ENCODE data around the gene WWC1.

WWC1 gene

DNA sequence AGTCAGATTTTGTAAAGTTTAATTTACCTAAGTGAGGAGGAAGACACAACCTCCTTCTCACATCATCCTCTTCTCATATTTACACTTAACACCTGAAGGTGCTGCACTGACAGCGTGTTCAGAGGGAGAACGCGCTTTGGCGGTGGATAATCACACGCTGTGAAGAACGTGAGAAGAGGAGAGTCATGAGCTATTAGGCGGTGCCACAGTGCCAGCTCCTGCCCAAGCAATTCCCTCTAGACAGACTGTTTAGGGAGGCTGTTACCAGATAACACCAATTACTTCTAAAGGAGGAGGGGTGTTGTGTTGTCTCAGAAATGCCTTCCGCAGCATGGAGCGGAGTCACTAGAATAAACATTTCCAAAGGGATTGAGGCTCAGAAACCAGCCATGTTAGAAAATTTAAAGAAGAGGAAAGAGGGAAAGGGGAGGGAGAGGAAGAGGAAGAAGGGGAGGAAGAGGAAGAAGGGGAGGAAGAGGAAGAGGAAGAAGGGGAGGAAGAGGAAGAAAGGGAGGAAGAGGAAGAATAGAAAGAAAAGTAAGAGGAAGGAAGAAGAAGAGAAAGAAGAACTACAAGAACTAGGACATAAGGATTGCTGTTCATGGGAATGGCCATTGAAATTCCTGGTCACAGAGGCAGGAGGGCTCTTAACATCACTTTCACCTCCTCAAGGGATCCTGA is 37.3 kb upstream of the WWC1 start:
- Histone ChIP-seq H3K4me3 (ENCODE audit: insufficient read depth in 1 of 2, low read depth in 1 of 2, low read length in 2 of 2) (no peak overlapping the region), H2BK5ac (ENCODE audit: low read depth, low read length, poor library complexity, severe bottlenecking) (no peak overlapping the region), H4K8ac (ENCODE audit: low read length) (no peak overlapping the region), H3K9ac (ENCODE audit: low read length) (no peak overlapping the region), H3K36me3 (ENCODE audit: control insufficient read depth in 1 of 2, insufficient read depth in 2 of 2, low read depth in 1 of 2, low read length in 2 of 2) (peaks cover 0 to 16% of the 10 kb centered on the region in 2 experiments), H2AFZ (ENCODE audit: low read depth, low read length) (no peak overlapping the region), H2BK120ac (ENCODE audit: low read depth, low read length) (no peak overlapping the region), H3K4me1 (ENCODE audit: control insufficient read depth, insufficient read depth, low read depth, low read length) (no peaks in the 10 kb centered on the region), H2BK15ac (ENCODE audit: low read depth, poor library complexity, severe bottlenecking) (no peak overlapping the region), H2AK5ac (ENCODE audit: low read length, severe bottlenecking) (no peak overlapping the region), H3K27ac (ENCODE audit: low read length, poor library complexity, severe bottlenecking) (no peak overlapping the region), H3K9me3 (ENCODE audit: control insufficient read depth, low read length) (no peaks in the 10 kb centered on the region), H3K14ac (ENCODE audit: low read length in 2 of 2) (no peak overlapping the region), H3K23ac (ENCODE audit: low read length in 2 of 2) (no peak overlapping the region), H3K4me2 (ENCODE audit: low read length, poor library complexity, severe bottlenecking) (no peak overlapping the region), H3K4ac (ENCODE audit: low read depth in 1 of 2, low read length in 2 of 2) (no peak overlapping the region), H3K27me3 (ENCODE audit: control insufficient read depth in 1 of 2, insufficient read depth in 1 of 2, low read length in 2 of 2) (peaks cover 0 to 22% of the 10 kb centered on the region in 2 experiments), H2BK12ac (ENCODE audit: low read length in 2 of 2) (no peak overlapping the region), H3K79me1 (replicated peaks; ENCODE audit: low read length, poor library complexity, severe bottlenecking) (peaks cover 8% of the 10 kb centered on the region), H3K18ac (ENCODE audit: low read depth in 1 of 2, low read length in 2 of 2) (no peak overlapping the region), H4K91ac (ENCODE audit: low read length) (no peak overlapping the region)
- DNase-seq = no peak
- WGBS = 85% methylated on average over 8 of the region's 9 CpGs

DNA sequence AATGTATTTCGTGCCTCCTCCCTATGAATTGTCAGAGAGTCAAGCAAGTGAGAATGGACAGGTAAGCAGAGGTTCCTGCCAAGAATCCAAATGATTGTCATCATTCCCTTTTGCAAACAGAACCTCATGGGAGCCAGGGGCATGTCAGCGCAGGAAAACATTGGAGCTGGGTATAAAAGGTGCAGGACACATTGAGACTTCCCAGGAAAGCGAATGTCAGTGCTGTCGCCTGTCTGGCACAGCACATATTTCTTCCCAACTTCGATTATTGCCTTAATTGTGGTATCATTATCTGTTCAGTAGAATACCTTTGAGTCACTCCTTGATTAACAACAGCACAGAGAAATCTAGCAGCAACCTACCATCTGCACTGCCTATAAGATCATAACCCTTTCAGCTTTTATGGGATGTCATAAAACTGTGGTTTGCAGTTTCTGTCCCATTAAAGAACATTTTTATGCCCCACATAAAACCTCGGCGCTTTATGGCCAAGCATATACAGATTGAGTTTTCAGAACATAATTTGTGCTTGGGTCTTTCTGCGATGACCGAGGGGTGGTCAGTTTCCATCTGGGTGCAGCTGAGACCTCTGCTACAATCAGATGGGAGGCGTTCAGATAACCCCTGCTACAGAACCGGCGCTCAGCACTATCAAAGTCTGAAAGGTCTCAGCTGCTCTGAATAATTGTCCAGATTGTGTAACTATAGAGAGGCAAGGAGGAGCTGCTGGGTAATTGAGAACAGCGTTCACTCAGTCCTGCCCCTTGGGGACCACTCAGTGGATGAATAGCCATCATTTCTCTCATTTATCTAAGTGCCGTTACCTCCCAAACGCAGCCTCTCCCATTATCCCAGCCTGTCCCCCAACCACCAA is 30.9 kb upstream of the WWC1 start:
- DNase-seq = no peak
- Histone ChIP-seq H4K91ac (ENCODE audit: low read length) (no peak overlapping the region), H3K27ac (ENCODE audit: low read length, poor library complexity, severe bottlenecking) (no peak overlapping the region), H3K27me3 (ENCODE audit: control insufficient read depth in 1 of 2, insufficient read depth in 1 of 2, low read length in 2 of 2) (peaks cover 0 to 2% of the 10 kb centered on the region in 2 experiments), H2BK120ac (ENCODE audit: low read depth, low read length) (no peak overlapping the region), H3K14ac (ENCODE audit: low read length in 2 of 2) (no peak overlapping the region), H3K9ac (ENCODE audit: low read length) (no peak overlapping the region), H3K9me3 (ENCODE audit: control insufficient read depth, low read length) (no peaks in the 10 kb centered on the region), H2AFZ (ENCODE audit: low read depth, low read length) (no peak overlapping the region), H3K79me1 (replicated peaks; ENCODE audit: low read length, poor library complexity, severe bottlenecking) (peaks cover 4% of the 10 kb centered on the region), H2BK12ac (ENCODE audit: low read length in 2 of 2) (no peak overlapping the region), H2BK5ac (ENCODE audit: low read depth, low read length, poor library complexity, severe bottlenecking) (no peak overlapping the region), H3K4me1 (ENCODE audit: control insufficient read depth, insufficient read depth, low read depth, low read length) (no peaks in the 10 kb centered on the region), H3K4me3 (ENCODE audit: insufficient read depth in 1 of 2, low read depth in 1 of 2, low read length in 2 of 2) (peak overlapping the region in 1 of 2 experiments; percentile 39), H3K4me2 (ENCODE audit: low read length, poor library complexity, severe bottlenecking) (no peak overlapping the region), H3K36me3 (ENCODE audit: control insufficient read depth in 1 of 2, insufficient read depth in 2 of 2, low read depth in 1 of 2, low read length in 2 of 2) (peaks cover 0 to 26% of the 10 kb centered on the region in 2 experiments), H2BK15ac (ENCODE audit: low read depth, poor library complexity, severe bottlenecking) (no peak overlapping the region), H4K8ac (ENCODE audit: low read length) (no peak overlapping the region), H3K18ac (ENCODE audit: low read depth in 1 of 2, low read length in 2 of 2) (no peak overlapping the region), H3K23ac (ENCODE audit: low read length in 2 of 2) (no peak overlapping the region), H3K4ac (ENCODE audit: low read depth in 1 of 2, low read length in 2 of 2) (no peak overlapping the region), H2AK5ac (ENCODE audit: low read length, severe bottlenecking) (no peak overlapping the region)
- 68% methylated on average over 15 of the region's 15 CpGs for WGBS

DNA sequence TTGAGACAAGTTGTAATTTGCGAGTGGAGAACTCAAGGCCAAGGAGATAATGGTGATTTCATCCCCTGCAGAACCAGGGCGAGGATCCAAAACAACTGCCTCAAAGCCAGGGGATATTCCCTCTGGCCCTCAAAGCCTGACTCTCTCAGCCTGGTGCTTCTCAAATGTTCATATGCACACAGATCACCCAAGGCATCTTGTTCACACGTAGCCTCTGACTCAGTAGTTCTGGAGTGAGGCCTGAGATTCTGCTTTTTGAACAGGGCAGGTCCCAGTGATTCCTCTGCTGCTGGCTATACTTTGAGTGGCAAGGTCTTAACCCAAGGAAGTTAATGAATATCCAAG is 30.2 kb upstream of the WWC1 start:
- H3K4me1 ChIP-seq (ENCODE audit: control insufficient read depth, insufficient read depth, low read depth, low read length) = no peaks in the 10 kb centered on the region
- H4K8ac ChIP-seq (ENCODE audit: low read length) = no peak overlapping the region
- H3K27me3 ChIP-seq (ENCODE audit: control insufficient read depth in 1 of 2, insufficient read depth in 1 of 2, low read length in 2 of 2) = peaks cover 0 to 2% of the 10 kb centered on the region in 2 experiments
- H3K14ac ChIP-seq (ENCODE audit: low read length in 2 of 2) = no peak overlapping the region
- no peaks in the 10 kb centered on the region for H3K9me3 ChIP-seq (ENCODE audit: control insufficient read depth, low read length)
- H4K91ac ChIP-seq (ENCODE audit: low read length) = no peak overlapping the region
- no peak overlapping the region for H2BK15ac ChIP-seq (ENCODE audit: low read depth, poor library complexity, severe bottlenecking)
- H3K4ac ChIP-seq (ENCODE audit: low read depth in 1 of 2, low read length in 2 of 2) = no peak overlapping the region
- no peak overlapping the region for H3K4me2 ChIP-seq (ENCODE audit: low read length, poor library complexity, severe bottlenecking)
- 66% methylated on average over 3 of the region's 3 CpGs for WGBS
- DNase-seq = no peak
- no peak overlapping the region for H2BK5ac ChIP-seq (ENCODE audit: low read depth, low read length, poor library complexity, severe bottlenecking)
- H2BK120ac ChIP-seq (ENCODE audit: low read depth, low read length) = no peak overlapping the region
- H3K27ac ChIP-seq (ENCODE audit: low read length, poor library complexity, severe bottlenecking) = no peak overlapping the region
- no peak overlapping the region for H2BK12ac ChIP-seq (ENCODE audit: low read length in 2 of 2)
- peaks cover 0 to 29% of the 10 kb centered on the region in 2 experiments for H3K36me3 ChIP-seq (ENCODE audit: control insufficient read depth in 1 of 2, insufficient read depth in 2 of 2, low read depth in 1 of 2, low read length in 2 of 2)
- H3K18ac ChIP-seq (ENCODE audit: low read depth in 1 of 2, low read length in 2 of 2) = no peak overlapping the region
- no peak overlapping the region for H2AK5ac ChIP-seq (ENCODE audit: low read length, severe bottlenecking)
- no peak overlapping the region for H3K23ac ChIP-seq (ENCODE audit: low read length in 2 of 2)
- H3K9ac ChIP-seq (ENCODE audit: low read length) = no peak overlapping the region
- no peak overlapping the region for H2AFZ ChIP-seq (ENCODE audit: low read depth, low read length)
- H3K4me3 ChIP-seq (ENCODE audit: insufficient read depth in 1 of 2, low read depth in 1 of 2, low read length in 2 of 2) = peak overlapping the region in 1 of 2 experiments; percentile 38
- peaks cover 4% of the 10 kb centered on the region for H3K79me1 ChIP-seq (replicated peaks; ENCODE audit: low read length, poor library complexity, severe bottlenecking)

DNA sequence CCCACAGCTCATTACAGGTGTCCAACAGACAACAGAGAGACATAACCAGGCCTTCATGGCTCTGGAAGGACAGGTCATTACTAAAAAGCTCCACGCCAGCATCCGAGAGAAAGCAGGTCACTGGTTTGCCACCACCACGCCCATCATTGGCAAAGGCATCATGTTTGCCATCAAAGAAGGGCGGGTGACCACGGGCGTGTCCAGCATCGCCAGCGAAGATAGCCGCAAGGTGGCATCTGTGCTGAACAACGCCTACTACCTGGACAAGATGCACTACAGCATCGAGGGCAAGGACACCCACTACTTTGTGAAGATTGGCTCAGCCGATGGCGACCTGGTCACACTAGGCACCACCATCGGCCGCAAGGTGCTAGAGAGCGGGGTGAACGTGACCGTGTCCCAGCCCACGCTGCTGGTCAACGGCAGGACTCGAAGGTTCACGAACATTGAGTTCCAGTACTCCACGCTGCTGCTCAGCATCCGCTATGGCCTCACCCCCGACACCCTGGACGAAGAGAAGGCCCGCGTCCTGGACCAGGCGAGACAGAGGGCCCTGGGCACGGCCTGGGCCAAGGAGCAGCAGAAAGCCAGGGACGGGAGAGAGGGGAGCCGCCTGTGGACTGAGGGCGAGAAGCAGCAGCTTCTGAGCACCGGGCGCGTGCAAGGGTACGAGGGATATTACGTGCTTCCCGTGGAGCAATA is 29.3 kb upstream of the WWC1 start:
- Histone ChIP-seq H3K18ac (ENCODE audit: low read depth in 1 of 2, low read length in 2 of 2) (no peak overlapping the region), H3K27me3 (ENCODE audit: control insufficient read depth in 1 of 2, insufficient read depth in 1 of 2, low read length in 2 of 2) (peaks cover 0 to 2% of the 10 kb centered on the region in 2 experiments), H3K79me1 (replicated peaks; ENCODE audit: low read length, poor library complexity, severe bottlenecking) (peaks cover under 1% of the 10 kb centered on the region), H3K4ac (ENCODE audit: low read depth in 1 of 2, low read length in 2 of 2) (no peak overlapping the region), H3K9me3 (ENCODE audit: control insufficient read depth, low read length) (no peaks in the 10 kb centered on the region), H3K23ac (ENCODE audit: low read length in 2 of 2) (no peak overlapping the region), H3K4me2 (ENCODE audit: low read length, poor library complexity, severe bottlenecking) (no peak overlapping the region), H2BK120ac (ENCODE audit: low read depth, low read length) (no peak overlapping the region), H2BK5ac (ENCODE audit: low read depth, low read length, poor library complexity, severe bottlenecking) (no peak overlapping the region), H3K27ac (ENCODE audit: low read length, poor library complexity, severe bottlenecking) (no peak overlapping the region), H2BK12ac (ENCODE audit: low read length in 2 of 2) (no peak overlapping the region), H4K8ac (ENCODE audit: low read length) (no peak overlapping the region), H2AFZ (ENCODE audit: low read depth, low read length) (no peak overlapping the region), H3K4me1 (ENCODE audit: control insufficient read depth, insufficient read depth, low read depth, low read length) (no peaks in the 10 kb centered on the region), H4K91ac (ENCODE audit: low read length) (no peak overlapping the region), H3K4me3 (ENCODE audit: insufficient read depth in 1 of 2, low read depth in 1 of 2, low read length in 2 of 2) (no peak overlapping the region), H2AK5ac (ENCODE audit: low read length, severe bottlenecking) (no peak overlapping the region), H2BK15ac (ENCODE audit: low read depth, poor library complexity, severe bottlenecking) (no peak overlapping the region), H3K36me3 (ENCODE audit: control insufficient read depth in 1 of 2, insufficient read depth in 2 of 2, low read depth in 1 of 2, low read length in 2 of 2) (peaks cover 0 to 29% of the 10 kb centered on the region in 2 experiments), H3K14ac (ENCODE audit: low read length in 2 of 2) (no peak overlapping the region), H3K9ac (ENCODE audit: low read length) (no peak overlapping the region)
- WGBS = 95% methylated on average over 39 of the region's 39 CpGs
- no peak for DNase-seq

Measured in mesenchymal stem cell (in vitro differentiated cells and primary cell).